Hematopoietic multipotent progenitor cell treated with erythropoietin and hydrocortisone succinate and interleukin-3 and kit ligand, for 6 days (in vitro differentiated cells): ENCODE measurements around the gene PPP2R5C.
A peak's percentile ranks its signal among the peaks of the same experiment; 100 is the strongest.

ENCODE experiments used
- DNase-seq: peaks from one replicate; pipeline ENCODE4 v3.0.0-alpha.2; 2015

The PPP2R5C gene

DNA sequence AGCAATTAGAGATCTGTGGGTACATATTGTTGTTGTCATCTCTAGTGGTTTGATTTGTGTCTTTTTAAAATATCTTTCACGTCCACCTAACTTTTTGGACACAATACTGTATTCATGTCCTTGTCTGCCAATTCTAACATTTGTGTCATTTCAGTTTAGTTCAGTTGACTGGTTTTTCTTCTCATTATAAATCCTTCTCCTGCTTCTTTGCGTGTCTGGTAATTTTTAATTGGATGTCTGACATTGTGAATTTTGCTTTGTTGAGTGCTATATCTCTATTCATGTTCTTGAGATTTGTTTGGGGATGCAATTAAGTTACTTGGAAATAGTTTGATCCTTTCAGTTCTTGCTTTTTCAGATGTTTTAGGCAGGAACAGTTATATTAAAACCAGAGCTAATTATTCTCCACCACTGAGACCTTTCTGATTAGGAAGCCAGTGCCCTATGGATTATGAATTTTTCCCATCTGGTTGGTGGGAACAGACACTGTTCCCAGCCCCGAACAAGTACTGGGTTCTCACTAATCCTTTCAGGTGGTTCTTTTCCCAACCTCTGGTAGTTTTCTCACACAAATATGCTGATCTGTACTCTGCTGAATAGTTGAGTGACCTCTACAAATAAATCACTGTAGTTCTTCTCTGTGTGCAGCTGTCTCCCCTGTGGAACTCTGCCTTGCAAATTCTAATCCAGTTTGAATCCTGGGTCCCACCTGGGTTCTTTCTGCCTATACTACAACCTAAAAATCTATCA lies 111.7 kb downstream of the PPP2R5C start:
- DNase-seq: no peak

DNA sequence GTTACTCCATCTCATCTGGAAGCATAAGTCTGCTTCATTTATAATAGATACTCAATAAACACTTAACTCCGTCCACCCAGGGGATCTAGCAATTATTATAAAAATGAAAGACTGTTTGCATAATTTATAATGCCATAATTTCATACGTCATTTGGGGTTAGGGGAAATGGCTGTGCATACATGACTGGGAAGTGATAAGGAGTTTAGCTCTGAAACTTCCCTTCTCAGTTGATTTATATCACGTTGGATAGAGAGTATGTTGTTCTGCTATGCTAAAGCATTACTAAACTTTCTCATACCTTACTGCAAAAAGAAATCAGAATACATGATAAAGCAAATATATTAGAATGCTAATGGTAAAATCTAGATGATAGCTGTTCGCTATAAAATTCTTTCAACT lies 112.5 kb downstream of the PPP2R5C start:
- DNase-seq: peak; percentile 67

DNA sequence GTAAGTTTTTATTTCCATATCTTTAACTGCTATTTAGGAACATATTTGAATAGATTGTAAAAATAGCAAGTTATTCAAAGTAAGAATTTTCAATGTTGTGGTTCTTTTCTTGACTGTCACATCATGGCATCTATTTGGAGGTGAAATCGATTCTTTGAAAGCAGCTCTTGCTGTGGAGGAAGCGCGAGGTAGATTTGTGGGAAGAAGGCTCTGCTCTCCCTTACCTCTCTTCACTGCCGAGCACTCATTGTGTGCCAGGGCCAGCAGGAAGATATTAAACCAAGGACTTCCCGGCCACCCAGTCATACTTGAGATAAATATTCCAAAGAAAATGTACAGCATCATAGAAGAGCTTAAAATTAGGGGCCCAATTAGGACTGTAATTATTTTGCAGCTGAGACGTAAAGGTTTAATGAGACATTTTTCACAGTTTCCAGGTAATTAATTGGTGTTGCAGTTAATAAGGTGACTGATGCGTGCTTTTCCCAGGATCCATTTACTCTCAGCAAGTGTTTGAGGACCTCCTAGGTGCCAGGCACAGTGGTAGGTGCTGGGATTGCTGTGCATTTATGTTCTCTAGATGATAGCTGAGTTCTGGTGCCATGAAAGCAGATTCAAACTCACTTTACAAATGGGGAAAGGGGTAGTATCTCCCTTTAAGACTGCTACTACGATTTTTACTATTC lies 113.7 kb downstream of the PPP2R5C start:
- peak; percentile 18 for DNase-seq

DNA sequence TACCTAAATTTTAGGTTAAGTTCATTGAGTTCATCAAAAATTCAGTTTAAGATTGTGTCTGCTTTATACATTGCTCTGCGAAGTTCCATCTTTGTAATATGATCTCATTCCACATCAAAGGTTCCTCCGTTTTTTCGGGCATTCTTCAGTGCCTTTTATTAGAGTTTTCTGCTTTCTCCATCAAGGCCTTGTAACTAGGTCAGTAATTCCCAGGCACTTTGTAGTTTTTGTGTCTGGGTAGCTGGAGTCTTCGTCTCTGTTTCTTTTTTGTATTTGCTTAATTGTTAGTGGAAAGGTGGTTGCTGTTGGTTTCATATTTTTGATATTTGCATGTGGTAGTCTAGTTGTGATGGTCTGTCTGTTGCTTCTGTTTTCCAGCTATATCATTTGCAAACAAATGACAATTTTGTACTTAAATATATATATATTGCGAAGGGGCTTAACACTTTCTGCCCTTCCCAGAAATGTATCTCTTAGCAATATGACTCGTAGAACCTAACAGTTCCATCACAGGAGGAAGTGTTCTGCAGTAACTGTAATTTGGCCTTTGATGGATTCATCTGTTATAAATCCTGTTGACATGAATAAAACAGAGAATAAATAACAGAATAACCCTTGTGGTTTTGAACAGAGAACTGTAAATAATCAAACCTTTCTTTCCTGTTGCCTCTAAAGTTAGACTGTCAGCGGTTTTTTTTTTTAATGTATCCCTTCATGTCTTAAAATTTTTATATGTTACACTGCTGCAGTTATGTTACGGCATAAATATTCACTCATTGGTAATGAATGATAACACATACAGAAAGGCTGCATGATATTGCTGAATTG lies 114.4 kb downstream of the PPP2R5C start:
- DNase-seq: peak; percentile 13

DNA sequence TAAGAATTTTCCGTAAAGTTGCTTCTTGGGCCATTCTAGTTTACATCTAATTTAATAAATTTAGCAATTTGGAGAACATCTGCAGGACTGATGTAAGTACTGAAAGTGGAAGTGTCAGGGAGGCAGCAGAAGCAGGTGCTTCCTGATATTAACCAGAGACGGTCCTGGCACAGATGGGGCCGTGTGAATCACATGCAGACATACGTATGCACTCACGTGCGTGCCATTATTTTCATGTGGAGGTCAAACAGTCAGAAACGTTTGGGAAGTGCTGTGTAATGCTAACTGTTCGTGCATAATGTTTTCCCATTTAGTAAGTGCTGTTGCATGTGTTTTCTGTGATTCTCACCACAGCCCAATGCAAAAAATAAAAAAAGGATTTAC lies 115.0 kb downstream of the PPP2R5C start:
- DNase-seq: peak; percentile 94

DNA sequence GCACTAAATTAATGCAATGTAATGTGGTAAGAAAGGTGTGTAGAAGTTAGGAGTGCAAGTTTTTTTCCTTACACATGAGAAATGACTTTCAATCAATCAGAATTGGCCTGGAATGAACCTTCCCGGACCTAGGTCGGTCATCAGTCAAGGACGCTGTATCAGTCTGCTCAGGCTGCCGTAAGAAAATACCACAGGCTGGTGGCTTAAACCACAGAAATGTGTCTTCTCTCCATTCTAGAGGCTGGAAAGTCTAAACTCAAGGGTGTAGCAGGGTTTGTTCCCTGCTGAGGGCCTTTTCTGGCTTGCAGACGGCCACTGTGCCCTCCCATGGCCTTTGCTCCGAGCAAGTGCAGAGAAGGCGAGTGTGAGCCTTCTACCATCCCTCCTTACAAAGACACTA lies 116.3 kb downstream of the PPP2R5C start:
- DNase-seq: peak; percentile 25

DNA sequence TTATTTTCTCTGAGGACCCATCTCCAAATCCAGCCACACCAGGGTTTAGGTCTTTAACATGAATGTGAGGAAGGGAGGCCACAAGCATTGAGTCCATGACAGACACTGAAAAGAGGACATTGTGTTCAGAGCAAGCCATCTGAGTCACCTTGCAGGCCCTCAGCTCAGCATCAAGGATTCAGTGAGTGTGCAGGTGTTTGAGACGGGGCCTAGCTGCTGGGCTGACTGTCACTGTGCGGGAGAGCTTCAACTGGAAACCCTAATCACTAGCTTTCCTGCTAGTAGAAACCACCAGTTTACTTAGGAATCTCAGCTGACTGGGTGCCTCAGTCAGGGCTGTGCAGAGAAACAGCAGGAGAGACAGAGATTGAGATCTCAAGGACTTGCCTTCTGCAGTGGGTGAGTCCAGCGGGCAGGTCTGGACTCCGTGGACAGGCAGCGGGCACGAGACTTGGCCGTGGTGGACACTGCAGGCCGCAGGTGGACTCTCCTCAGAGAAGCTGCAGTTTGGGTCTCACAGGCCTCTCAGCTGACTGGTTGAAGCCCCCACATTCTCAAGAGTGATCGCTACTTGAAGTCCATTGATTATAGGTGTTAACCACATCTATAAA lies 116.8 kb downstream of the PPP2R5C start:
- DNase-seq: no peak

DNA sequence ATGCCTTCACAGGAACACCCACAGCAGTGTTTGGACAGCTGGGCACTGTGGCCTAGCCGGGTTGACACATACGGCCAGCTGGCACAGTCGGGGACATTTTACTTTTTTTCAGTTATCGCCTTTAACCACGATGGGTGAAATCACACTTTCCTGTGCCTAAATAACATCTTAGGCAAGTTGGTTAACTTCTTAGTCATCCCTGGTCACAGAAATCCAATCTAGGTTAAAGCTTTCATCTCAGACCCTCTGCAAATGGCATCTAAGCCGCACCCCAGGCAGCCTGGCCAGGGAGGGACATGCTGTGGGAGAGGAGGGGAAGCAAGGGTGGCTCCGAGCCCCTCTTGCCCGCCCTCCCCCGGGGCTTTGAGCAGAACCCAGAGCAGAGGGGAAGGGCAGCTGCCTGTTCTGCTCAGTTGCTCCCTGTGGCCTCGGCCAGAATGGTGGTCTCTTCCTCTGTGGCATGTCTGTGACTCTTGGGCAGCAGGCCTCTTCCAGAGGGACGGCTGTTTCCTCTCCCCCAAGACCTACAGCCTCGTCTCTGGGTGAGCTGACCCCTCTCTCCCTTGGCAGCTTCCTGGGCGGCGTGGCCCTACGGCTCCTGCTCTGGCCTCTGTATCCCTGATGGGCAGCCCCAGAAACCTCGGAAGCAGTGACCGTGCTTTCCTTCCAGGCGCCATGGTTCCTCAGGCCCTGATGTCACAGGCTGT lies 117.5 kb downstream of the PPP2R5C start:
- peak; percentile 8 for DNase-seq

DNA sequence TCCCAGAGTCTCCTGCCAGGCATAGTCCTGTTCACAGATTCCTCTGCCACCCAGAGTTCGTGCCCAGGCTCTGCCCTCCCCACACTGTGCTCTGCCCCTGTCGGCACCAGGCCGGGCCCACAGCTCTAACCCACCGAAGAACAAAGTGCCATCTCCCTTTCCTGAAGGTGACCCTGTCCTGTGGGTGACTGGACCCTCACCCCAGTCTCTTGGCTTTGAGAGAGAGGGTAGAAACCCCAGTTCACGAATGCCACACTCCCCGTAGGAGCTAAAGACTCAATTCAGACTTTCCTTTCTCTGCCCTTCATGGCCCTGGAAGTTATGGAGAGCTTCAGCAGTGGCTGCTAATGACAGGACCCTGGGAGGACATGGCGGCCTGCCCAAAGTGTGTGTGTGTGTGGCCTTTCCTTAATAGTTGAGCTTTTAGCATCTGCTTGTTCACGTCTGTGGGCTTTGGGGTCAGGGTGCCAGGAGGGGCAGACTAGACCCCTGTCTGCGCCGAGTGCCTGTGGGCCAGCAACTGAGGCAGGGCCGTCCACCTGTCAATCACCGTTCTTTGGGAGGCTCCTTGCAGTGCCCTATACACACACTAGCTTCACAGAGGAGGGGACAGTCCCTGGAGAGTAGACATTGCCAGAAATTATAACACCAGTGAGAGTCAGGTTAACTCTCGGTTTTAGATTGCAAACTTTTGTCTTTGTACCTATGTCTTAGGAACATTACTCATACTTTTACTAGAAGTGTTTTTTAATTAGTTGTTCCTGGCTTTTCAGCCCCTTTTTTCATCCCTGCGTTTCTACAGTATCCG lies 118.2 kb downstream of the PPP2R5C start:
- no peak for DNase-seq

DNA sequence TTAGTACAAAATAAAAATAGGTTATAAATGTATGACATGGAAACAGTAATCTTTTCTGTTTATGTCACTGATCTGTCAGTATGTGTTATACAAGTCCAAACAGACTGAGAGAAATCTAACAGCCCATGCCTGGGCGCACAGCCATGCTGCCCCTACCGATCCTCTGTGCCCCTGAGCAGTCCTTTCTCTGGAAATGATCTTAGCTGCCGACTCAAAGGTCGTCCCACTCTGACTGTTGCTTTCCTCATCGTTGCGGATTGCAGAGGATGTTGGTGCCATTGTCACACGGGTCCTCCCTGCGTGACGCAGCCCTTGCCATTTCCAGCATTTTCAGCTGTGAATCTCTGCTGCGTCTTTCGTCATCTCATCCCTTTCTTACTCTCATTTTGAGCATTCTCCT lies 119.9 kb downstream of the PPP2R5C start:
- no peak for DNase-seq

DNA sequence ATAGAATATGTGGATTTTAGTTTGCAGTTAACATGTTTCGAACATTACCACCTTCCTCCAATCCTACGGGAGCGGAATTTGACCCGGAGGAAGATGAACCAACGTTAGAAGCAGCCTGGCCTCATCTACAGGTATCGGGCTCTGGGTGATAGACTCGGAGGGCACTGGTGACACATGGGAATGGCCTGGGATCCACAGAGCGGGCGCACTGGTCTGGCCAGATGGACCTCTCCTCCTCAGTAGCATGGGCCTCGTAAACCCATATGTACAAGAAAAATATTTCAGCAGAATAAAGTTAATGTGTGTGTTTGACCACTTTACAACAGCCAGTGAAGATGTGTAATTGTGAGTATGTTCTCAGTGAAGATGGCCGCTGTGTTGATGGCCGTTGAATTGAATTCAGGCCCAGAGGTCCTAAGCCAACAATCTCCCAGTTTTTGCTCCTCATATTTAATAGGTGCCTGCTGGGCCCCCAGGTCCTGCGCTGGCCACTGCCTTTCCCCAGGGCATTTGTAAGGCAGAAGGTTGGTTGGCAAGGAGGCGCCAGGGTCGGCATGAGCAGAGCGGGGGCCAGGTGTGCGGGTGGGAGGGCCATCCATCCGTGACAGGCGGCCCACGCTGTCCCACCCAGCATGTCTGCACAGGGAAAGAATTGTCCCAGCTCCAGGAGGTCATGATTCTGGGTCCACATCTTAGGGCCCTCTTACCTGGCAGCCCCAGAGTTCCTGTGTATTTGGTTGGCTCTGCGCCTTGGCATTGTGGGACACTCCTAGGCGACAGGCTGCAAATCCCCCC lies 120.8 kb downstream of the PPP2R5C start:
- no peak for DNase-seq

DNA sequence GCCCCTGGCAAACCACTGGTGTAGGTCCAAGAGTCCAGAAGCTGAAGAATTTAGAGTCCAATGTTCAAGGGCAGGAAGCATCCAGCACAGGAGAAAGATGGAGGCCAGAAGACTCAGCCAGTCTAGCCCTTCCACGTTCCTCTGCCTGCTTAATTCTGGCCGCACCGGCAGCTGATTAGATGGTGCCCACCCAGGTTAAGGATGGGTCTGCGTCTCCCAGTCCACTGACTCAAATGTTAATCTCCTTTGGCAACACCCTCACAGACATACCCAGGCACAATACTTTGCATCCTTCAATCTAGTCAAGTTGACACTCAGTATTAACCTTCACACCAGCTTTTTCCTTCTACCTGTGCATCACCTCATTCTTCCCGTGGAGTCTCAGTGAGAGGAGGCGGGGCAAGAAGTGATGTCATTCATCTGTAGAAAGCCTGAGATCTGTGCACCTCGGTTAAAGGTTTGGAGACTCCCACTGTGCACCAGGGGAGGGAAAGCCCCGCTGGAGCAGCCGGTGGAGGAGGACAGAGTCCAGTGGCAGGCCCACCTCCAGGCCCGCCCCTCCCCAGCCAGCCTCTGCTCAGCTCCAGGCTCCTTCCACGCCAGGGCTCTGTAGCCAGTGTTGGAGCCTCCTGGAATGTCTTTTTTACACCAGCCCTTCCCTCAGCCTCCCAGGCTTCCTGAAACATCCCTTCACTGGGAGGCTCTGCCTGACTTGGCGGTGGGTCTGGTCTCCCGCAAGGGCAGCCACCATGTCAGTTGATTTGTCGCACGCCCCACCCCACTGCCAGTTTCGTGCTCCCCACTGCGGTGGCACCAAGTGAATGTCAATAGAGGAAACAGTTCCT lies 122.8 kb downstream of the PPP2R5C start:
- no peak for DNase-seq

DNA sequence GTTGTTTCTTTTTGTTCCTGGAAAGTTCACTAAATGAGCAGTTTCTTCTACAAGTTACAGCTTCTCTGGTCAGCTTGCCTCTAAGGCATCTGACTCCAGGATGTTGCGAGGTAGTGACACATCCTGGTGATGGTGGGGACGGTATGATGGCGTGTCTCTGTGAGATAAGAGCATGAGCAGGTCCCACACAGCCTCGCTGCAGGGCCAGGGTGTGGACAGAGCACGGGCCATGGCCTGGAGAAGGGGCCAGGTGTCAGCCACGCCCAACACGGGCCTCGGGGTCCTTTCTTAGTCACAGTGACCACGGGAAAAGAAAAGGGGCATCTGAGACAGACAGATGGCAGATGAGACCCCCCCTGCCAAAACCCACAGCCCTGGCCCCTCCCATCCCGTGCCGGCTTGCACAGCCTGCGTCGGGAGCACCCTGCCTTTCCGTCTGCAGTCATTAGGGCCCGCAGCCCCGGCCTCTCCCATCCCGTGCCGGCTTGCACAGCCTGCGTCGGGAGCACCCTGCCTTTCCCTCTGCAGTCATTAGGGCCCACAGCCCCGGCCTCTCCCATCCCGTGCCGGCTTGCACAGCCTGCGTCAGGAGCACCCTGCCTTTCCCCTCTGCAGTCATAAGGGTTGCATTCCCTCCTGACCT lies 123.5 kb downstream of the PPP2R5C start:
- peak; percentile 6 for DNase-seq

DNA sequence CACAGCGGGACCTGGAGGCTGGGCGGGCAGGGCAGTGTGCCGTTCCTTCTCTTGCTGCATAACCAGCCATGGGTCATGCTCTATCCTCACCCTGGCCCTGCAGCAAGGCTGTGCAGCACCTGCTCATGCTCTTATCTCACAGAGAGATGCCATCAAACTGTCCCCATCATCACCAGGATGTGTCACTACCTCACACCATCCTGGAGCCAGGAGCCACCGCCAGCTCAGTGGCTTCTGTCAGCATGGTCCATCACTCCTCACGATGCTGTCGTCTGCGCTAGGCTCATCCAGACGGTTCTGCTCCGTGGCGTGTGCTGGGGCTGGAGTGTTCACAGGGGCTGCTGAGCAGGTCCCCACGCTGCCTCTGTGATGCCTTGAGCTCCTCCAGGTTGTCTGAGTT lies 125.7 kb downstream of the PPP2R5C start:
- no peak for DNase-seq

DNA sequence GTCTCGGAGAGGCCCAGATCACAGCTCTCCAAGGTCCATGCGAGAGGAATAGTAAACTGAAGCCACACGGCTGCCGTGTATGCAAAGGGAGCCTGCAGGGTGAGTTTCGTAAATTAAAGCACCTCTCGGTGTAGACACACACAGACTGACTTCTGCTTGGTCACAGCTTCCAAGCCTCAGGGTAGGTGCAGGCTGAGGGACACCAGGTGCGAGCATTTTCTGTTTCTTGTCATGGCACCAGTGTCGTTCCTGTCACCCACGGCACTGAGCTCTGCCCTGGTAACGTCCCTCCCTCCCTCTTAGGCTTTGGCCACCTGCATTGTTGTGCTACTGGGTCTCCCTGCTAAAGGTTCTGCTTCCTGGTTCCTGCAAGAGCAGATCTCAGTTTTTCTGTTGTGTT lies 126.7 kb downstream of the PPP2R5C start:
- no peak for DNase-seq

DNA sequence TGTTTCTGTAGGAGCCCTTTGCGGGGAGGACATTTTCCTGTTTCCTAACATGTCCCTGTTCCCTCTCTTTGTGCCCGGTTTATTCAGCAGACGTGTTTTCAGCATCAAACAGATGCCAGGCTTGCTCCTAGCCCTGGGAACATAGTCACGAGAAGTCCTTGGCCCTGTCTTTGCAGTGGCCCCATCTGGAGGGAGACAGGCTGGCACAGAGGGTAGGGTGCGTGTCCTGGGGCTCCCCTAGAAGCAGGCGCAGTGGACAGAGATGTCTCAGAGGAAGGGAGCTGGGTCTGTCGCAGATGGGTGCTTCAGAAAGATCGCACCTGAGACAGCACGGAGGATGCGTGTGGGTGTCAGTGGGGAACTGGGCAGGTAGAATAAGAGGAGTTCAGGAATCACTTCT lies 127.9 kb downstream of the PPP2R5C start:
- DNase-seq: no peak

DNA sequence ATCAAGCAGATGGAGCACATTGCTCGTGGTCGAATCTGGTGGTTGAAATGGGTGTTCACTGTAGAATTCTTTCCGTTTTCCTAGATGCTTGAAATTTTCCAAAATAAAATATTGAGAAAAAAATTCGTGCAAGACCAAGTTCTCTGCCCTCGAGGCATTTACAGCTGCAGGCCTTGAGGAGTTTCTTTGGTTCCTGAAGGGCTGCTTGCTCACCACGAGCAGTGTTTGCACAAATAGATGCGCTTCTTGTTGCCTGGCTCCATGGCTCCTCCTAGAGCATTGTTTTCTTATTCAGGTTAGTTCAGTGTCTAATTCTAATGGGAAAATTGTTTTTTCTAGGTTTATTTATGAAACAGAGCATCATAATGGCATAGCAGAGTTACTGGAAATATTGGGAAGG lies 128.4 kb downstream of the PPP2R5C start:
- DNase-seq: peak; percentile 33

DNA sequence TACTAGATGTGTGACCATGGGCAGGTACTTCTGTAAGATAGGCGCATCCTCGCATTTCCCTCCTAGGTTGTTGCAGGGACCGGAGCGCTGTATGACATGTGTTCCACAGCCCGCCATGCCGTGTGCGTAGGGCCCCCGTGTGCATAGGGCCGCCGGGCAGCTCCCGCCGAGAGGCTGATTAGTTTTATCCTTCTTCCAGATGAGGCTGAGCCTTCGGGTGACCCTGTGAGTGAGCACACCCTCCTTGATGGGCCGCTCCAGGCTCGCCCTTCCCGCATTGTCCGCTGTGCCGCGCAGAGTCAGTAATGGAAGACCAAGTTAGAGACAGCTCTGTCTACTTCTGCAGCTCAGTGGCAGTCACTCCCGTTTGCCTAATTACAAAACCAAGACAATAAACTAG lies 130.0 kb downstream of the PPP2R5C start:
- DNase-seq: no peak

DNA sequence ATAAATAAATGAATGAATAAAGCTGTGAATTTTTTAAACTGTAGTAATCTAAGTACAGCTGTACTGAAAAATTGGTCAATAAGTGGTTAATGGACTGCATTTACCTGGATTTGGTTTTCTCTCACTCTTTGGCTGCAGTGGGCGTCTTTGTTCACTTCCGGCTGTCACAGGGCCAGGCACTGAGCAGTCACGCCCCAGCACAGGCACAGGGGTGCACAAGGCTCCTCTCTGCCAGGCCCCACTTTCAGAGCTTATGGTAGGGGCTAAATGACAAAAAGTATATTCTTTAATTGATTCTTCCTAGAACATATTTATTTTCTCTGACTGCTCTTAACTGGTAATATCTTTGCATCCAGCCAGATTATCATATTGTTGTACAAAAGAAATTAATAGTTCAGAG lies 132.2 kb downstream of the PPP2R5C start:
- no peak for DNase-seq
